SK-N-MC (cell line): ENCODE results near the gene COLGALT1.

Experiments used
- EZH2 ChIP-seq: fragments of 200-600 bp; sonication (generic); IDR thresholded peaks from one replicate; pipeline ENCODE4 v1.6.1; 2017; ENCODE audit warnings: antibody characterized with exemption
- POLR2AphosphoS5 ChIP-seq: IDR thresholded peaks from 2 replicates; pipeline ENCODE4 v1.6.1; 2012; ENCODE audit warnings: mild to moderate bottlenecking, low read depth, low read length, borderline replicate concordance

DNA sequence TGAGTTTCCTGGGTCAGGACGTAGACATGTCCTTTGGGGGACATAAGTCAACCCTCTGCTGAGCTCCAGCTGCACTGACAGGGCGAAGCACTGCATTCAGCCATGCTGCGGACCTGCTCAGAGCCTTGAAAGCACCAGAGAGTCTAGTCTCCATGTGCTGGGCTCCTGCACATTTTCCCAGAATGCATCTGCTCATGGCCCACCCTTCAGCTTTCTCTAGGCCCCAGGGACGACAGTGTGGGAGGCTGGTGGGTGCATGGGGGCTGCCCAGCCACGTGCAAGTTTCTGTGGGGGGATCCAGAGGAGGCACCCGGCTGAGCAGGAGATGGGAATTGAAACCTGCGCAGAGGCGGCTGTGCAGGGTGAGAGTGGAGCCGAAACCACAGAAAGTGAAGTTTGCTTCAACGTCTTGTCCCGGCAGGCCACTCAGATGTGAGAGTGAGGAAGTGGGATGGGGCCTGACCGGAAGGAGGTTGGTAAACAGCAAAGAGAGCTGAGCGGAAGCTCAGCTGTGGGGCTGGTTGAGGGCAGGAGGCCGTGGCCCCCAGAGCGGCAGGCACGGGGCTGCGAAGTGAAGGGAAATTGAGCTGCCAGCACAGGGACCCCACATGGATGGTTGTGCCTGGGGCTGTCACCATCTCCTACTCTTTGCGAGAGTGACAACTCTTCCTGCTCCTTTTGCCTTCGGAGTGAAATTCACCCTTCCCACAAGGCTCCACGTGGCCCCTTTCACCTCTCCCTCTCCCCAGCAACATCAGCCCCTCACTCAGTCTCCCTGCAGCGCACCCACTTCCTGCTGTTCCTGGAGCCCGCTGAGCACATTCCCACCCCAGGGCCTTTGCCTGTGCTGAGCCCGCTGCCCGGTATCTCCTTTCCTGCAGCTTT is 32.2 kb upstream of the COLGALT1 start:
- no peak; the same call in 1 of the 2 replicates for TF ChIP-seq POLR2AphosphoS5
- TF ChIP-seq EZH2, result no peak
